HG02571 (cell line): Measurements from ENCODE around the gene MAL.

Source experiments
- ATAC-seq: cut with Tn5 transposase; IDR thresholded peaks from one replicate; pipeline ENCODE4 v1.9.1; 2021; ENCODE audit warnings: mild to moderate bottlenecking, moderate library complexity; ENCODE audit not compliant: unreplicated experiment

MAL gene

DNA sequence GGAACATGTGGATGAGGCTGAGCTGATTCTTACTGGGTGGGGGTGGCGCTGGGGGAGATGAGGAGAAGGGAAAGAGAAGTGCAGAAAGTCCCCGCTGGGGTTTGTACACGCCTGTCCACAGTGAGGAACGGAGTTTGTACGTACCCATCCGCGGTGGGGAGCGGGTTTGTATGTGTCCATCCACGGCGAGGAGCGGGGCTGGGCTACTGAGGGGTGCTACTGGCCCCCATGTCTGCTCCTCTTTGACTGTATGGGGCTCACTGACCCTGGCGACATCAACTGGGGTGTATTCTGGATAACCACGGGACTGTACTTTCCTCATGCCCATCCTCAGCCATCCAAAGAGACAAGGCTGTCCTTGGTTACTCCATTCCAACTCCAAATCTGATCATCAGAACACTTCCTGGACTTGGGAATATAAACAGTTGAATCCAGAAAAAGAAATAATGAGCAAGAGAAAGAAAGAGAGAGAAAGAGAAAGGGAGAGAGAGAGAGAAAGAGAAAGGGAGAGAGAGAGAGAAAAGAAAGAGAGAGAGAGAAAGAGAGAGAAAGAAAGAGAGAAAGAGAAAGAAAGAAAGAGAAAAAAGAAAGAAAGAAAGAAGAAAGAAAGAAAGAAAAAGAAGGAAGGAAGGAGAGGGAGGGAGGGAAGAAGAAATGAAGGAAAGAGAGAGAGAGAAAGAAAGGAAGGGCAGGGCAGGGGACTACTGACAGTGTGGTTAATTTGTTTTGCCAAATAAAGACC, 21.0 kb downstream of the MAL start:
- no peak for ATAC-seq

- no peak for ATAC-seq
Measured at GRCh38 chr2:95047629-95048510, 22.4 kb downstream of the MAL start.

- ATAC-seq = no peak
Measured at GRCh38 chr2:95048825-95049682, 23.5 kb downstream of the MAL start.

DNA sequence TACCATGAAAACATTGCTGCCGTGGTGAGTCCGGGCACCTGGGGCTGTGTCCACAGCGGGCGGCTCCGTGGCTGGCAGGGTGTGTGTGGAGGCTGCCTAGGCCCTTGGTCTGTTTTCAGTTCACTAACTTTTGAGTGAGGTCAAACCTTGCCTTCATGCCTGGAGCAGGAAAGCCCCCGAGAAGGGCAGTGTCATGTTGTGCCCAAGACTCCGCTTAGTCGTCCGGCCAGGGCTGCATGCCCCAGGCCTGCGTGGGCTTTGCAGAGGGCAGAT, 24.1 kb downstream of the MAL start:
- no peak for ATAC-seq

GRCh38 chr2:95049961-95050360, 24.5 kb downstream of the MAL start:
- no peak for ATAC-seq

- no peak for ATAC-seq
Measured at GRCh38 chr2:95050385-95051300, 25.1 kb downstream of the MAL start.

- ATAC-seq = no peak
Measured at GRCh38 chr2:95051626-95052025, 26.1 kb downstream of the MAL start.

- no peak for ATAC-seq
Measured at GRCh38 chr2:95052307-95052706, 26.8 kb downstream of the MAL start.

DNA sequence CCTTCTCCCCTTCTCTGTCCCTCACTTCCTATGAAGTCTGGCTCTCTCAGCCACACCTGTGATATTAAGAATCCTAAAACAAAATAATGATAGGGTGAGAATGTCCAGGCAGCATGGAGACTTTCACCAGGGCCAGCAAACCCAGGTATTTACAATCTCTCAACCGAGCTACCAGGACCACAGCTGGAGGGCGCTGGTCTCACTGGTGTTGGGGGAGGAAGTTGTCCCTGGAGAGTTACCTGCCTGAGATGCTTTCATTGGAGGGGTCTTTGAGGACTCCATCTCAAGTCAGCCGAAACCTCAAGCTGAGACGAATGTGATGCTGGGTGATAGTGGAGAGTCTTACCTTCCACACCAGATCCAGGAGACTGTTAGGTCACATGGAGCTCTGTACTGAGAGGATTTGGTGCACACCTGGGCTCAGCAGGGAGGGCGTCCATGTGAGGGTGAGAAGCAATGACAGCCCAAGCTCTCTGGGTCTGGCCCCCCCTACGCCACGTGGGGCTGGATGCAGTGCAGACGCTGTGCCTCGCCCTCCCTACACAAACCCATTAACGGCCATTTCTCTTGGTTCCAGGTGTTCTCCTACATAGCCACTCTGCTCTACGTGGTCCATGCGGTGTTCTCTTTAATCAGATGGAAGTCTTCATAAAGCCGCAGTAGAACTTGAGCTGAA, 27.4 kb downstream of the MAL start:
- ATAC-seq = no peak

DNA sequence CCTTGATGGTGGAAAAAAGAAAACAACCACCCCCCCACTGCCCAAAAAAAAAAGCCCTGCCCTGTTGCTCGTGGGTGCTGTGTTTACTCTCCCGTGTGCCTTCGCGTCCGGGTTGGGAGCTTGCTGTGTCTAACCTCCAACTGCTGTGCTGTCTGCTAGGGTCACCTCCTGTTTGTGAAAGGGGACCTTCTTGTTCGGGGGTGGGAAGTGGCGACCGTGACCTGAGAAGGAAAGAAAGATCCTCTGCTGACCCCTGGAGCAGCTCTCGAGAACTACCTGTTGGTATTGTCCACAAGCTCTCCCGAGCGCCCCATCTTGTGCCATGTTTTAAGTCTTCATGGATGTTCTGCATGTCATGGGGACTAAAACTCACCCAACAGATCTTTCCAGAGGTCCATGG, 28.0 kb downstream of the MAL start:
- ATAC-seq = no peak

DNA sequence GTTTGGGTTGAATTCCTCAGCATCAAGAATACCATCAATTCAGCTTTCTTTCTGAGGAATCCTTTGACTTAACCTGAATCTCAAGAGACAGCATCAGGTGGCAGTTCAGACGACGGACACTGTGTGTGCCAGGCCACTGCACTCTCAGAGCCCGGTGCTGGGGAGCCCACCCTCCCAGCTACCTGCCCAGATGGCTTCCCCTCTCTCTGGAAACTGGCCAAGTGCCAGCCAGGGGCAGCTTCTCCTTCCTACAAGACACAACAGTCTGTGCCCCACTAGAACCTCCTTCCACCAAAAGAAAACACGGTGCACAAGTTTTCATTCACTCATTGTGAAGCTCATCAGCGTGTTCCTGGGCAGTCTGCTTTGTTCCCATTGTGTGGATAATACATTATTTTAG, 28.5 kb downstream of the MAL start:
- ATAC-seq = no peak

GRCh38 chr2:95055262-95055661, 29.8 kb downstream of the MAL start:
- no peak for ATAC-seq

- no peak for ATAC-seq
Measured at GRCh38 chr2:95056044-95056443, 30.5 kb downstream of the MAL start.

DNA sequence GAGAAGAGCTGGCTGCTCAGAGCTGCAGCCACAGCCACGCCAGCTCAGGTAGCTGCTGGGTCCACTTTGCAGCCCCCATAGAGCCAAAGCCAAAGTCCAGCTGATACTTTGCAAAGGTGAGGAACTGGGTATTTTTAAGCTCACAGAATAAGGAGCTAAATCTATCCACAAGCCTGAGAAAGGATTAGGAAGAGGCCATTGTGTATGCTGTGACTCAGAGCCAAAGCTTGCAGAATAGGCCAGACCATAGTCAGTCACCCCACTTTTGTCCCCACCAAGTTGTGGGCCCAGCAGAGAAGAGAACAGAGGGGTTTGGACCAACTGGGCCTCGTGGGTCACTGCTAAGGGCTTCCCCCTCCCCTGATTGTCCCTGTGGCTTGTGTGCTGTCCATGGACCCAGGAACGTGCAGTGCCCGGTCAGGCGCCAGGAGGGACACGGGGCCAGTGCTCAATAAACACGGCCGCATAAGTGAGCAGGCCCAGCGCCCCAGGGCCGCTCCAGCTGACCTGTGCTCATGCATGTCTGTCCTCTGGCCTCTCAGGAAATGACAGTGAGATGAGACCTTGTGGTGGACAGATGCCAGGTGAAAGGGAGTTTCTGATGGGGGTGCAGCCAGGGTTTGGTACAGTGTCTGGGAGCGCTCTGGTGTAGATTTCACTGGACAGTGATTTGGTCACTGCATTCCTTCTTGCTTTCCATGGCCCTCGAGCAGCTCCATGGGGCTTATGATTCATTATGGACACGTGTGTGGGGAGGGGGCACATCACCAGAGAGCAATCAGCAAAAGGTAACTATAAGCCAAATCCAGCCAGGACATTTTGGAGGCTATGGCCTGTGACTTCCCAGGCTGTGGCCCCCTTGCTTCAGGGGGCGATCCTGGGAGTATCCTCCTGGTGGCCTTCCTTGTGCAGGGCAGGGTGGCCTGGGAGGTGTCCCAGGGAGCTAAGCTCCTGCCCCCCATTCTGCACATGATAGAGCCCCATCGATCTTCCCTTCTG, 31.3 kb downstream of the MAL start:
- no peak for ATAC-seq

DNA sequence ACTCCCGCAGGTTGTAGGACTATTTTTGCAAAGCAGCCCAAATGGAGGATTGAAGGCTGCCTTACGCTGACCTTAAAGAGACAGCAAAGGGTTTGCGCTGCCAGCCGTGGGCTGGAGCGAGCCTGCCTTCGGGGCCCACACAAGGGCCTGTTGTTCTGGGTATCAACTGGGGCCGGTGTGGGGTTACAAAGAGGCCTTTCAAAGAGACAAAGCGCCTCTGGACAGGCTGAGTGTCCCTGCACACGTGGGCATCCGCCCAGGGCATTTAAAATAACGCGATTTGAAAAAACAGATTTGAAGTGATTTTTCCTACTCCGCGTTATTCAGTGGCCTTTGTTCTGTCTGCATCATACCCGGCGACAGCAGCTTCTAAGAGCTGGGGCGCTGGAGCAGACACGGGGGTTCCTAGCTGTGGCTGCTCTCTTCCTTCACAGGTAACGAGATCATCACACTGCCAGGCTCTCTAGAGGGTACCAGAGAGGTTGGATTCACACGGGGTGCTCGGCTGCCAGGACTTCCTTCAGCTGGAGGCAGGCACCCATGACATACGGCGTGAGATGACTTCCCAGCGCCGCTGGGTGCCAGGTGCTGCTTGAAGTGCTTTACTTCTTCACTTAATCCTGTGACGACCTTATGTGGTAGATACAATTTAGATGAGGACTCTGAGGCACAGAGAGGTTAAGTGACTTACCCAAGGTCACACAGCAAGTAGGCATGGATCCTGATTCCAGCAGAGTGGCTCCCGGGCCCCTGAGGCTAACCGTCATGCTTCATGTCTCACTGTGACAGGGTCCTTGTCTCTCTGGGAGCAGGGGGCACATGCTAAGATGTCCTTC, 32.2 kb downstream of the MAL start:
- ATAC-seq = no peak

DNA sequence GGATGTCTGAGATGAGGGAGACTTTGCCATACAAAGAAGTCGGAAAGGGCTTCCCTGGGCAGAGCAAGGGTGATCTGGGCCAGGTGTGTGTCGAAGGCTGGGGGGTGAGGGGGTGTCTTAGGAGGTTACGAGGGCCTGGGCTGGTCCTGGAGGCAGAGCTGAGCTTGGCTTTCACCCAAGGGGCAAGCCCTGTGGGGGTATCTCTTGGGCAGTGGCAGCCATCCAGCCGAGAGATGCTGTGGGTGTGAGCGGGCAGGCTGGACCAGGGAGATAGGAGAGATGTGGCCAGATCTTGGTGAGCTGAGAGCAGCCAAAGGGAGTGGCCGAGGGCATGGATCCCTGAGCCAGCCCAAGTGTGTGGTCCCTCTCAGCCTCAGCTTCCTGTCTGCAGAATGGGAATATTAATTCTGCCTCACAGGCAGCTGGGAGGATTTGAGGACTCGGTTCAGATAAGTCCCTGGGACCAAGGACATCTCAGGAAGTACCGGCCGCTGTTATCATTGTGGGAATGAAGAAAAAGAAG, 33.0 kb downstream of the MAL start:
- ATAC-seq = no peak

DNA sequence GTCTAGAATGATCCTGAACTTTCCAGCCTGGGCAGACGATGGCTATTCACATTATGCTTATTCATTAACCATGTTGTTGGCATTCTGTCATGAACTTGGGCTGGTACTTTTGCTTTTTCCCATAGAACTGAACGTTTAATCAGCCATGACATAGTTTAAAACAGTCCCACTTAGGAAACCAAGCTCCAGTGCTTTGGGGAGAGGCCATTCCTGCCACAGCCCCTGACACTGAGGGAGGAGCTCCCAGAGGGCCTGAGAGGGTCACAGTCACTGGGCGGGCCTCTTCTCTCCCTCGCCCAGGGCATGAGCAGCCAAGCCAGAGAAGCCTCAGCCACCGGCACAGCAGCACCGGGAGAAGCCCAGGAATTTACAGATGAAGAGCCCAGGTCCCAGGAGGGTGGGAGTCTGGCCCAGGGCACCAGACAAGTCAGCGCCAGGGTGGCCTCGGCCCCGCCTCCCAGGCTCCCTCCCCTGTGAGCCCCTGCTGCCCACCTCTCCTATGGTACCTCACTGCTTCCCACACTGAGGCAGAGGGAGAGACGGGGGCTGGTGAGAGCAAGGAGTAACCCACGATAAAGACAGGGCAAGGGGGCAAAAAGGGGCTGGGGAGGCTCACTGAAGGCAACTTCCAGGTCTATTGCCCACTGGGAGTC, 33.6 kb downstream of the MAL start:
- no peak for ATAC-seq
